Measurements from ENCODE around the gene EBF3.

EBF3 gene

GRCh38 chr10:129881641-129882040 is 82.4 kb downstream of the EBF3 start:
- no peak for TF ChIP-seq CTCF (IDR thresholded peaks at IDR 0.05; ENCODE audit: low read depth, low read length)
- no peak overlapping the region for H3K4me3 ChIP-seq (ENCODE audit: low read depth, low read length)
- in situ Hi-C loops (cut with HindIII; ENCODE audit: low sequenced_read_pairs): no loop called here
- no peak for DNase-seq (ENCODE audit: low read depth, low spot score)

GRCh38 chr10:129880191-129880870 is 83.7 kb downstream of the EBF3 start:
- in situ Hi-C loops (cut with HindIII; ENCODE audit: low sequenced_read_pairs): no loop called here
- no peak for TF ChIP-seq CTCF (IDR thresholded peaks at IDR 0.05; ENCODE audit: low read depth, low read length)
- no peak for DNase-seq (ENCODE audit: low read depth, low spot score)
- H3K4me3 ChIP-seq (ENCODE audit: low read depth, low read length): no peak overlapping the region

- in situ Hi-C loops (cut with HindIII; ENCODE audit: low sequenced_read_pairs): no loop called here
- no peak overlapping the region for H3K4me3 ChIP-seq (ENCODE audit: low read depth, low read length)
- no peak for TF ChIP-seq CTCF (IDR thresholded peaks at IDR 0.05; ENCODE audit: low read depth, low read length)
- no peak for DNase-seq (ENCODE audit: low read depth, low spot score)
These were observed 84.4 kb downstream of the EBF3 start for GRCh38 chr10:129879655-129880054.

- TF ChIP-seq CTCF (IDR thresholded peaks at IDR 0.05; ENCODE audit: low read depth, low read length): no peak
- no peak overlapping the region for H3K4me3 ChIP-seq (ENCODE audit: low read depth, low read length)
- in situ Hi-C loops (cut with HindIII; ENCODE audit: low sequenced_read_pairs): no loop called here
- DNase-seq (ENCODE audit: low read depth, low spot score): no peak
These were observed 85.2 kb downstream of the EBF3 start for GRCh38 chr10:129878835-129879234.

GRCh38 chr10:129877773-129878371 is 86.2 kb downstream of the EBF3 start:
- in situ Hi-C loops (cut with HindIII; ENCODE audit: low sequenced_read_pairs): no loop called here
- DNase-seq (ENCODE audit: low read depth, low spot score): no peak

DNA sequence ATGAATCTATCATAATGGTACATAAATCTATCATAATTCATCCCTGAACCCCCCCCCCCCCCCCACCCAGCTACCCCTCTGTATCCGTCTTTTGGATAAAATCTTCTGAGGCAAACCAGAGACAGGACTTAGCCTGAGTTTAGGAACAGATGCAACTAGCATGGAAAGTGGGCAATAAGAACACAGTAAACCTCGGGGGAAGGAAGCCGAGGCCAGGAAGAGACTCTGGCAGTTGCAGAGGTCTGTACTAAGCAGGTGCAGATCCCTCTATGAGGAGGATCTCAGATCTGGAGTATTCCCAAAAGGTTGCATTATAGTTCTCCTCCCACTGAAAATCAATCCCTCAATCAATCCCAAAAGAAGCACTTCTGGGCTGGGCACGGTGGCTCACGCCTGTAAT is 87.2 kb downstream of the EBF3 start:
- no peak for TF ChIP-seq CTCF (IDR thresholded peaks at IDR 0.05; ENCODE audit: low read depth, low read length)
- in situ Hi-C loops (cut with HindIII; ENCODE audit: low sequenced_read_pairs): no loop called here
- no peak overlapping the region for H3K4me3 ChIP-seq (ENCODE audit: low read depth, low read length)
- no peak for DNase-seq (ENCODE audit: low read depth, low spot score)

More at GRCh38 chr10:129877773-129878371, 86.2 kb downstream of the EBF3 start:
- TF ChIP-seq CTCF (IDR thresholded peaks at IDR 0.05; ENCODE audit: low read depth, low read length): peak; percentile 25
- no peak overlapping the region for H3K4me3 ChIP-seq (ENCODE audit: low read depth, low read length)

All from astrocyte of the spinal cord (primary cell).